Measurements from ENCODE around the gene TMEM203.

GRCh38 chr9:137174722-137175293 lies 30.6 kb downstream of the TMEM203 start:
- TF ChIP-seq POLR2AphosphoS5 (IDR thresholded peaks at IDR 0.05) = no peak
- TF ChIP-seq, protein P1, sequence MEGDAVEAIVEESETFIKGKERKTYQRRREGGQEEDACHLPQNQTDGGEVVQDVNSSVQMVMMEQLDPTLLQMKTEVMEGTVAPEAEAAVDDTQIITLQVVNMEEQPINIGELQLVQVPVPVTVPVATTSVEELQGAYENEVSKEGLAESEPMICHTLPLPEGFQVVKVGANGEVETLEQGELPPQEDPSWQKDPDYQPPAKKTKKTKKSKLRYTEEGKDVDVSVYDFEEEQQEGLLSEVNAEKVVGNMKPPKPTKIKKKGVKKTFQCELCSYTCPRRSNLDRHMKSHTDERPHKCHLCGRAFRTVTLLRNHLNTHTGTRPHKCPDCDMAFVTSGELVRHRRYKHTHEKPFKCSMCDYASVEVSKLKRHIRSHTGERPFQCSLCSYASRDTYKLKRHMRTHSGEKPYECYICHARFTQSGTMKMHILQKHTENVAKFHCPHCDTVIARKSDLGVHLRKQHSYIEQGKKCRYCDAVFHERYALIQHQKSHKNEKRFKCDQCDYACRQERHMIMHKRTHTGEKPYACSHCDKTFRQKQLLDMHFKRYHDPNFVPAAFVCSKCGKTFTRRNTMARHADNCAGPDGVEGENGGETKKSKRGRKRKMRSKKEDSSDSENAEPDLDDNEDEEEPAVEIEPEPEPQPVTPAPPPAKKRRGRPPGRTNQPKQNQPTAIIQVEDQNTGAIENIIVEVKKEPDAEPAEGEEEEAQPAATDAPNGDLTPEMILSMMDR (IDR thresholded peaks at IDR 0.05) = no peak
- no peak for TF ChIP-seq POLR2A (IDR thresholded peaks at IDR 0.05; ENCODE audit: low read depth)
- no peak for TF ChIP-seq EP300 (IDR thresholded peaks at IDR 0.05)

Data from esophagus muscularis mucosa (tissue), 4 donors.